Hepatocyte (in vitro differentiated cells): ENCODE data around the gene NAA80. TPM values are rescaled to one million over a fixed set of nuclear protein-coding genes. Genes with fewer than 3 reads are reported as not detected.
A peak's percentile ranks its signal among the peaks of the same experiment; 100 is the strongest.

Experiments
- DNase-seq: peaks from one replicate; pipeline ENCODE4 v3.0.0-alpha.2; 2016; ENCODE audit warnings: low spot score
- H2AFZ ChIP-seq: fragments of 200-600 bp; sonication (generic); 2 replicates; pipeline ENCODE4 v1.6.0; 2016; ENCODE audit warnings: antibody characterized with exemption, mild to moderate bottlenecking
- H3K27ac ChIP-seq: fragments of 200-600 bp; sonication (generic); 2 replicates; pipeline ENCODE4 v1.5.1; 2016; ENCODE audit warnings: mild to moderate bottlenecking
- H3K27me3 ChIP-seq: fragments of 200-600 bp; sonication (generic); 2 replicates; pipeline ENCODE4 v1.6.1; 2016
- H3K36me3 ChIP-seq: fragments of 200-600 bp; sonication (generic); replicated peaks from 2 replicates; pipeline ENCODE4 v1.5.1; 2016; ENCODE audit warnings: low read depth; ENCODE audit not compliant: insufficient read depth
- H3K4me1 ChIP-seq: fragments of 200-600 bp; sonication (generic); 2 replicates; pipeline ENCODE4 v1.5.1; 2016; ENCODE audit warnings: mild to moderate bottlenecking, moderate library complexity; ENCODE audit not compliant: insufficient read depth
- H3K4me2 ChIP-seq: fragments of 200-600 bp; sonication (generic); 2 replicates; pipeline ENCODE4 v1.6.0; 2016
- H3K4me3 ChIP-seq: fragments of 200-600 bp; sonication (generic); 2 replicates; pipeline ENCODE4 v1.5.1; 2016; ENCODE audit warnings: mild to moderate bottlenecking
- H3K79me2 ChIP-seq: fragments of 200-600 bp; sonication (generic); 2 replicates; pipeline ENCODE4 v1.6.0; 2017; ENCODE audit warnings: mild to moderate bottlenecking
- H3K9me2 ChIP-seq: fragments of 200-600 bp; sonication (generic); replicated peaks from 2 replicates; pipeline ENCODE4 v1.6.0; 2017; ENCODE audit warnings: mild to moderate bottlenecking; ENCODE audit not compliant: insufficient read depth
- H3K9me3 ChIP-seq: fragments of 200-600 bp; sonication (generic); 2 replicates; pipeline ENCODE4 v1.5.1; 2016; ENCODE audit warnings: low read depth, mild to moderate bottlenecking
- H4K20me1 ChIP-seq: fragments of 200-600 bp; sonication (generic); 2 replicates; pipeline ENCODE4 v1.6.0; 2016; ENCODE audit warnings: mild to moderate bottlenecking; ENCODE audit not compliant: insufficient read depth, poor library complexity, severe bottlenecking
- EZH2 ChIP-seq: fragments of 200-600 bp; sonication (generic); IDR thresholded peaks from 2 replicates; pipeline ENCODE4 v1.6.1; 2016; ENCODE audit warnings: antibody characterized with exemption, mild to moderate bottlenecking, borderline replicate concordance
- EZH2phosphoT487 ChIP-seq: fragments of 200-600 bp; sonication (generic); IDR thresholded peaks from one replicate; pipeline ENCODE4 v1.6.1; 2018; ENCODE audit warnings: antibody characterized with exemption, mild to moderate bottlenecking, low read depth, moderate library complexity; ENCODE audit not compliant: unreplicated experiment, severe bottlenecking
- WGBS: methylation state at CpG from one replicate; pipeline ENCODE4 v1.1.6; 2016; ENCODE audit warnings: low lambda C conversion rate; ENCODE audit errors: missing lambda C conversion rate; 5-methylcytosine and 5-hydroxymethylcytosine counted together
- polyA plus RNA-seq: library from polyadenylated mRNA; unstranded; fragments of >200 nt; fragmentation: Nextera tagmentation; extraction: Ambion mirVana; gene quantifications from 2 replicates; pipeline ENCODE4 v1.2.1, GENCODE V29; 2016
- total RNA-seq: library from RNA; depleted of rRNA; stranded (reverse); fragments of >200 nt; gene quantifications from 2 replicates; pipeline ENCODE4 v1.2.3, GENCODE V29; 2014
- TF ChIP-seq, protein P1 (sequence below): fragments of 200-600 bp; sonication (generic); IDR thresholded peaks from 2 replicates; pipeline ENCODE4 v1.5.1; 2016; ENCODE audit warnings: antibody characterized with exemption, mild to moderate bottlenecking; ENCODE audit not compliant: poor library complexity

NAA80 gene
- total and polyA plus RNA-seq, 2 experiments from 2014 or later, result 6.7 to 19.5 TPM

DNA sequence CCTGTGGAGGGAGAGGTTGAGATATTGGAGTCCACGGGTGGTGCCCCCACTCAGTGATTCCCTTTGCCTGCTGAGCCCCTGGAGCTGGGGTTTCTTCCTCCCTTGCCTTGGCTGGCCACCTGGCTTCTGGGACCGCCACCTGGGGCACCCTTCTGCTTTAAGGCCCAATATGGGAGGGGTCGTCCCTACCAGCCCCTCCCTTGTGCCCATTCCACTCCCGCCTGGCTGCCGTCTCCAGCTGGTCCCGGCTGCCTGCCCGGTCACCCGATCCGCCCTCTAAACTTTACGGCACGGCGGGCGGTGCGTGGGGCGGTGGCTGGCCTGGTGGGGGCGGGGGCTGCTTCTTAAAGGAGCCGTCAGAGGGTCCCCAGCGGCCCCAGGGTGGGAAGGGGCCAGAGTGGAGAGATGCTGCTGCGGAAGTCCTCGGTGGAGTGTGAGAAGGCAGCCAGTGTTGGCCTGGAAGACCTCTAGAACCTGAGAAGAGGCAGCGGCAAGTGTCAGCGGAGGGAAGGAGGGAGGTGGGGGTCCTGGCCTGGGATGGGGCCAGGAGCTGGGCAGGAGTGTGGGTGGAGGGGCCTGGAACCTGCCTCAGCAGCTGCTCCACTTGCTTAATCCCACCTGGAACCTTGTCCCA, 31.8 kb downstream of the NAA80 start:
- Histone ChIP-seq H3K4me1 (peaks cover 85% of the 10 kb centered on the region), H3K36me3 (no peaks in the 10 kb centered on the region), H3K4me2 (peak overlapping the region; percentile 89), H3K4me3 (no peak overlapping the region), H3K9me3 (no peaks in the 10 kb centered on the region), H3K79me2 (peaks cover 21% of the 10 kb centered on the region), H2AFZ (no peak overlapping the region), H4K20me1 (no peaks in the 10 kb centered on the region), H3K27ac (peak overlapping the region; percentile 91), H3K9me2 (no peaks in the 10 kb centered on the region), H3K27me3 (no peaks in the 10 kb centered on the region)
- TF ChIP-seq, protein P1, sequence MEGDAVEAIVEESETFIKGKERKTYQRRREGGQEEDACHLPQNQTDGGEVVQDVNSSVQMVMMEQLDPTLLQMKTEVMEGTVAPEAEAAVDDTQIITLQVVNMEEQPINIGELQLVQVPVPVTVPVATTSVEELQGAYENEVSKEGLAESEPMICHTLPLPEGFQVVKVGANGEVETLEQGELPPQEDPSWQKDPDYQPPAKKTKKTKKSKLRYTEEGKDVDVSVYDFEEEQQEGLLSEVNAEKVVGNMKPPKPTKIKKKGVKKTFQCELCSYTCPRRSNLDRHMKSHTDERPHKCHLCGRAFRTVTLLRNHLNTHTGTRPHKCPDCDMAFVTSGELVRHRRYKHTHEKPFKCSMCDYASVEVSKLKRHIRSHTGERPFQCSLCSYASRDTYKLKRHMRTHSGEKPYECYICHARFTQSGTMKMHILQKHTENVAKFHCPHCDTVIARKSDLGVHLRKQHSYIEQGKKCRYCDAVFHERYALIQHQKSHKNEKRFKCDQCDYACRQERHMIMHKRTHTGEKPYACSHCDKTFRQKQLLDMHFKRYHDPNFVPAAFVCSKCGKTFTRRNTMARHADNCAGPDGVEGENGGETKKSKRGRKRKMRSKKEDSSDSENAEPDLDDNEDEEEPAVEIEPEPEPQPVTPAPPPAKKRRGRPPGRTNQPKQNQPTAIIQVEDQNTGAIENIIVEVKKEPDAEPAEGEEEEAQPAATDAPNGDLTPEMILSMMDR, result no peak
- no peak for TF ChIP-seq EZH2
- no peak for TF ChIP-seq EZH2phosphoT487
- 12% methylated on average over 21 of the region's 22 CpGs for WGBS
- peak; percentile 83 for DNase-seq

- Histone ChIP-seq H3K27ac (peak overlapping the region; percentile 91), H3K79me2 (peaks cover 22% of the 10 kb centered on the region), H3K4me1 (peaks cover 79% of the 10 kb centered on the region), H3K4me2 (peak overlapping the region; percentile 89), H2AFZ (no peak overlapping the region), H3K9me3 (no peaks in the 10 kb centered on the region), H3K27me3 (no peaks in the 10 kb centered on the region), H3K9me2 (no peaks in the 10 kb centered on the region), H4K20me1 (no peaks in the 10 kb centered on the region), H3K4me3 (no peak overlapping the region), H3K36me3 (no peaks in the 10 kb centered on the region)
- TF ChIP-seq, protein P1, result no peak
- TF ChIP-seq EZH2 (no peak), EZH2phosphoT487 (no peak)
- 68% methylated on average over 7 of the region's 7 CpGs for WGBS
- no peak for DNase-seq
These were observed 32.4 kb downstream of the NAA80 start for GRCh38 chr3:50266836-50267235.

DNA sequence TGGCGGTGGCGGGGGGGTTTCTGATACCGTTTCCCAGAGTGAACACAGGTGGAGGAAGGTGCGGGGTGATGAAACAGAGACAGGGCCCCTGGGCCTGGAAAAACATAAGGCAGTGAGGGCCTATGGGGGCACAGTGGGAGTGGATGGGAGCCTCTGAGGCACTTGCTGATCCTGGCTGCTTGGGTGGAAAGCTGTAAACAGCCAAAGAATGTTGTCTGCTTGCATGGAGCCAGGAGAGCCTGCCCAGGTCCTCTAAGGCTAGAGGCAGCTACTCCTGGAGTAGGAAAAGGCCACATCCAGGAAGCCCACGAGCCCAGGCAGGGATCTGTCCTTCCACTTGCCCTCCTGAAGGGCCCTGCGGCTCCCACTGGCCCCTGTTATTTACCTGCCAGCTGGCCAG, 33.2 kb downstream of the NAA80 start:
- Histone ChIP-seq H3K36me3 (no peaks in the 10 kb centered on the region), H3K9me2 (no peaks in the 10 kb centered on the region), H3K4me1 (peaks cover 75% of the 10 kb centered on the region), H3K27ac (peak overlapping the region; percentile 91), H2AFZ (no peak overlapping the region), H3K27me3 (no peaks in the 10 kb centered on the region), H3K4me3 (no peak overlapping the region), H4K20me1 (no peaks in the 10 kb centered on the region), H3K79me2 (peaks cover 21% of the 10 kb centered on the region), H3K9me3 (no peaks in the 10 kb centered on the region), H3K4me2 (peak overlapping the region; percentile 89)
- DNase-seq, result peak; percentile 63
- TF ChIP-seq EZH2 (no peak), EZH2phosphoT487 (no peak)
- TF ChIP-seq, protein P1, result no peak
- WGBS, result 78% methylated on average over 6 of the region's 6 CpGs
